Transverse colon (tissue), 4 donors: Measurements from ENCODE around the gene TM4SF18.

ENCODE experiments used
- EP300 ChIP-seq: sonication (generic); formaldehyde crosslinking; IDR thresholded peaks from one replicate; pipeline ENCODE4 v1.6.1; 2017; ENCODE audit warnings: antibody characterized with exemption, low read depth
- POLR2A ChIP-seq: fragments of 450-650 bp; IDR thresholded peaks from one replicate; pipeline ENCODE4 v1.6.1; 2016; ENCODE audit warnings: antibody characterized with exemption, mild to moderate bottlenecking, moderate library complexity
- POLR2AphosphoS5 ChIP-seq, 3 donors: sonication (generic); formaldehyde crosslinking; IDR thresholded peaks; one replicate each; pipeline ENCODE4 v1.6.1; 2016; ENCODE audit warnings: antibody characterized with exemption in 3 of 3
- TF ChIP-seq, protein P1 (sequence below), 5 experiments: fragments of 200-600 bp in 3 of 5; fragments of 450-650 bp in 2 of 5; sonication (generic) in 3 of 5; IDR thresholded peaks; 1 replicate in 2 of 5; 2 replicates in 3 of 5; pipeline ENCODE4 v1.5.1; 2016 to 2017; ENCODE audit warnings: antibody characterized with exemption in 5 of 5, inconsistent platforms in 3 of 5, mild to moderate bottlenecking in 2 of 5, moderate library complexity in 1 of 5

DNA sequence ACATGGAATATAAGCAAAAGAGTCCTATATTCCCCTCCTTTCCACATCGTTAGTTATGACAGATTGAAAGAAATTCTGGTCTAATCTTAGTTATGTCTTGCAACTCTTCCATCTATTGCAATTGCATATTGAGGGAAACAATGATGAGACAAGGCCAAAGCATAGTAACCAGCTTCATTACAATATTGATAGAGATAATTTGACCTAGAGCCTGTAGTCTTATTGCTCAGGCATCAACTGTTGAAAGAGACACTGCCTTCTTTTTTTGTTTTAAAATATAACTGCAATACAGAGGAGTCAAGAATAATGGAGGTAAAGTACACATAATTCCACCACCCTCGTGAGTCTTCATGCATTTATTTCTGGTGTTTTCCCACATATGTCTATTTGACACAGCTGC is 2.0 kb downstream of the TM4SF18 start:
- TF ChIP-seq, protein P1, sequence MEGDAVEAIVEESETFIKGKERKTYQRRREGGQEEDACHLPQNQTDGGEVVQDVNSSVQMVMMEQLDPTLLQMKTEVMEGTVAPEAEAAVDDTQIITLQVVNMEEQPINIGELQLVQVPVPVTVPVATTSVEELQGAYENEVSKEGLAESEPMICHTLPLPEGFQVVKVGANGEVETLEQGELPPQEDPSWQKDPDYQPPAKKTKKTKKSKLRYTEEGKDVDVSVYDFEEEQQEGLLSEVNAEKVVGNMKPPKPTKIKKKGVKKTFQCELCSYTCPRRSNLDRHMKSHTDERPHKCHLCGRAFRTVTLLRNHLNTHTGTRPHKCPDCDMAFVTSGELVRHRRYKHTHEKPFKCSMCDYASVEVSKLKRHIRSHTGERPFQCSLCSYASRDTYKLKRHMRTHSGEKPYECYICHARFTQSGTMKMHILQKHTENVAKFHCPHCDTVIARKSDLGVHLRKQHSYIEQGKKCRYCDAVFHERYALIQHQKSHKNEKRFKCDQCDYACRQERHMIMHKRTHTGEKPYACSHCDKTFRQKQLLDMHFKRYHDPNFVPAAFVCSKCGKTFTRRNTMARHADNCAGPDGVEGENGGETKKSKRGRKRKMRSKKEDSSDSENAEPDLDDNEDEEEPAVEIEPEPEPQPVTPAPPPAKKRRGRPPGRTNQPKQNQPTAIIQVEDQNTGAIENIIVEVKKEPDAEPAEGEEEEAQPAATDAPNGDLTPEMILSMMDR (IDR thresholded peaks at IDR 0.05) = no peak
- TF ChIP-seq POLR2A = no peak
- no peak for TF ChIP-seq POLR2AphosphoS5 (IDR thresholded peaks at IDR 0.05)
- no peak for TF ChIP-seq EP300
